D721Med (cell line): ENCODE data around the gene POLR3K.
A peak's percentile ranks its signal among the peaks of the same experiment; 100 is the strongest.

Source experiments
- DNase-seq: peaks from one replicate; pipeline ENCODE4 v3.0.0; 2011; ENCODE audit warnings: low spot score; ENCODE audit not compliant: insufficient read length
- FAIRE-seq: peaks from 2 replicates; lab custom pipeline; 2011; peaks lifted over from hg19 to GRCh38; lab: Jason Lieb, UNC
- TF ChIP-seq, protein P1 (sequence below): IDR thresholded peaks from 2 replicates; pipeline ENCODE4 v1.5.1; 2012; ENCODE audit warnings: mild to moderate bottlenecking, control low read depth; ENCODE audit not compliant: insufficient read depth; ENCODE audit errors: missing control alignments

Gene POLR3K

DNA sequence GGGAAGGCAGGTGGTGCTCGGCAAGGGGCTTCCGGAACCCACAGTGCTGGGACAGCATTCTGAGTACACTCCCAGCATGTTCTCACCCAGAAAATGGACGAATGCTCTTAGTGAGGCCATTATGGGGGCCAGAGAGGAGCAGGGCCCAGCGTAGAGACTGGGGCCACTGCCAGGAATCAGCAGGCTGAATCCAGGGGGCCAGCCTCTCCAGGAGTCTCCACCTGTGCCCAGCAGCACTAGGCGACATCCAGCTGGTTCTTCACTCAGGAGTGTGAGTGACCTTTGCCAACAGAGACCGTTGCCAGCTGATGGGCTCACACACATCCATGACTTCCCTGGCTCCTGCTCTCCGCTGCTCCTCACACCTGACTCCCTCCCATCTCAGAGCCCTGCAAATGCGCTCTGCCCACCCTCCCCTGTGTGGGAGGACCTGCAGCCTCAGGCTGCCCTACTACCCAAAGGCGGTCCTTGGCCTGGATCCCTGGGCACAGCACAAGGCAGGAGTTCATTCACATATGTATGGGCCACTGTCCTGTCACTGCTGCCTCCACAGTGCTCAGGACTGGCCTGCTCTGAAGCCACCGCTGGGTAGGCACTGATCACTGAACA lies 13.9 kb upstream of the POLR3K start:
- TF ChIP-seq, protein P1, sequence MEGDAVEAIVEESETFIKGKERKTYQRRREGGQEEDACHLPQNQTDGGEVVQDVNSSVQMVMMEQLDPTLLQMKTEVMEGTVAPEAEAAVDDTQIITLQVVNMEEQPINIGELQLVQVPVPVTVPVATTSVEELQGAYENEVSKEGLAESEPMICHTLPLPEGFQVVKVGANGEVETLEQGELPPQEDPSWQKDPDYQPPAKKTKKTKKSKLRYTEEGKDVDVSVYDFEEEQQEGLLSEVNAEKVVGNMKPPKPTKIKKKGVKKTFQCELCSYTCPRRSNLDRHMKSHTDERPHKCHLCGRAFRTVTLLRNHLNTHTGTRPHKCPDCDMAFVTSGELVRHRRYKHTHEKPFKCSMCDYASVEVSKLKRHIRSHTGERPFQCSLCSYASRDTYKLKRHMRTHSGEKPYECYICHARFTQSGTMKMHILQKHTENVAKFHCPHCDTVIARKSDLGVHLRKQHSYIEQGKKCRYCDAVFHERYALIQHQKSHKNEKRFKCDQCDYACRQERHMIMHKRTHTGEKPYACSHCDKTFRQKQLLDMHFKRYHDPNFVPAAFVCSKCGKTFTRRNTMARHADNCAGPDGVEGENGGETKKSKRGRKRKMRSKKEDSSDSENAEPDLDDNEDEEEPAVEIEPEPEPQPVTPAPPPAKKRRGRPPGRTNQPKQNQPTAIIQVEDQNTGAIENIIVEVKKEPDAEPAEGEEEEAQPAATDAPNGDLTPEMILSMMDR, result no peak
- no peak for DNase-seq
- no peak for FAIRE-seq

DNA sequence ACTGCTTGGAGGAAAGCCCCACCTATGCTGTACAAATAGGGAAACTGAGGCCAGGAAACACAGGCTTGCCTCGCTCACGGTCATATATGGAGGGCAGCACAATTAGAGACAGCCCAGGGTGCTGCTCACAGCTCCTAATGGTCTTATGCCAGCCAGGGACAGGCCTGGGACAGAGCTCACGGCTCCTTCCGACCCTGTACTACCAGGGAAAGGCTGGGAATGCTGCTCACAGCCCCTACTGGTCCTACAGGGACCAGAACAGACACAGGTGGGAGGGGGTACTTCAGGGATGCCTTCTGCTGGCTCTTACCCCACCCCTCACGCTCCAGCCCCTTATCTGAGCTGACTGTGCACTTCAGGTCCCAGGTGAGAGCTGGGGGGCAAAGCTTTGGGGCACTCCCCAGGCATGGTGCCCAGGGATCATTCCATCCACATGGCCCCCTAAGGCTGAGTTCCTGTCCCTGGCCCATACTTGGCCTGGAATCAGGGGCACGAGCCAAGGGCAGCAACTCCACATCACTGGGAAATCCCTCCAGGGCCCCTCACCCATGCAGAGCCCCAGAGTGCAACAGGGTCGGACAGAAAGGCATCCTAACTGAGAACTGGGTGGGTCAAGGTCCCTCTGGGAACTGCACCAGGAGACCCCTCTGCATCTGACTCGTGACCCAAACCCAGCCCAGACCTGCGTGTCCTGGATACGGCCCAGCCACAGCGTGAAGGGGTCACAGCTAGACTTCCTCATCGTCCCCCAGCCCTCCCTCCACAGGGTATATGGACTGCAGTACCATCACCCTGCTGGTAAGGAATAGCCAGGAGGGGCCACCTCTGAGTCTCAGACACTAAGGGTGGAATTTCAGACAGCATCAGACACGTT lies 13.1 kb upstream of the POLR3K start:
- TF ChIP-seq, protein P1, result no peak
- no peak for FAIRE-seq
- DNase-seq, result no peak

- FAIRE-seq (no peak), DNase-seq (peak; percentile 97)
- TF ChIP-seq, protein P1, result peak; percentile 92
These were observed 12.3 kb upstream of the POLR3K start for GRCh38 chr16:65745-66144.

GRCh38 chr16:64914-65255 lies 11.5 kb upstream of the POLR3K start:
- FAIRE-seq (no peak), DNase-seq (no peak)
- TF ChIP-seq, protein P1, result no peak

DNA sequence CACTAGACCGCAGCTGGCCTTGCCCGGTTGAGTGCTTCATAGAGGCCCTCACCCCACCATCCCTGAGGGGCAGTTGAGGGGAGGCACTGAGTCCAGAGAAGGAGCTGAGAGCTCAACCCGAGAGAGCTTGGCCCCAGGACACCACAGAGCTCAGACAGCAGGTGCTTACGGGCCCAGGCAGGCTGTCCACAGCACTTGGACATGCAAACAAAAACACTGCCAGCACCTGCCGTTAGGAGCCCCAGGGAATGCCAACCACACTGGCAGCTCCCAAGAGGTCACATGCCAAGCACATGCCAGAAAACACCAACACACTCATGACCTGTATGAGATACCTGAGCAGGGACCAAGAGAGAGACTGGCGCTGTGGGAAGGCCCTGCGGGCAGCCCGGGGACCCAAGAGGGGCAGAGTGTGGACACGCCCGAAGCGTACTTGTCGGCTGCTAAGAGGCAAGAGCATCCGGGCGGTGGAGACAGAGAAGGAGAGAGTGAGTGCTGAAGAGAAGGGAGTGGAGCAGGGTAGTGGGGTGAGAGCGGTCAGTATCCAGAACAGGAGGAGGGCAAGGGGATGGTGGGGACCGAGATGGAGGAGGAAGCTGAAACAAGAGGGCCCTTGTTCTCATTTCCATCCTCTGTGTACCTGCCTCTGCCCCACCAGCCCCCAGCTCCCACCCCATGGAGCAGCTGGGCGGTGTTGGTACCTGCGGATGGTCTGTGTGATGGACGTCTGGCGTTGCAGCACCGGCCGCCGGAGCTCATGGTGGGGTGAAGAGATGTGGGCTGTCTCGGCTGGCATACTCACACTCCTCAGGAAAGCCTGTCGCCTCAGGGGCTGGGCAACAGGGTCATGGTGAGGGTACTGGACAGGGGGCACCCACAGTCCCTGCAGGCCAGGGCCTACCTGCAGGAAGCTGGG lies 10.8 kb upstream of the POLR3K start:
- no peak for DNase-seq
- TF ChIP-seq, protein P1, result no peak
- no peak for FAIRE-seq

DNA sequence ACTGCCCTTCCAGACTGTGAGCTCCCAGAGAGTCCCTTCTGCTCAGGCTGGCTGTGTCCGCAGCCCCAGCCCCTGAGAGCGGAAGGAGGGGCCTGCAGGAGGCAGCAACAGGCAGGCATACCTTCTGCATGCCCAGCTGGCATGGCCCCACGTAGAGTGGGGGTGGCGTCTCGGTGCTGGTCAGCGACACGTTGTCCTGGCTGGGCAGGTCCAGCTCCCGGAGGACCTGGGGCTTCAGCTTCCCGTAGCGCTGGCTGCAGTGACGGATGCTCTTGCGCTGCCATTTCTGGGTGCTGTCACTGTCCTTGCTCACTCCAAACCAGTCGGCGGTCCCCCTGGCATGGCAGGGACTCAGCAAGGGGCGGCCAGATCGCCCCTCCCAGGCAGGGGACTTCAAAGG lies 10.1 kb upstream of the POLR3K start:
- DNase-seq (no peak), FAIRE-seq (no peak)
- TF ChIP-seq, protein P1, result no peak
